ENCODE measurements around the gene PODXL2. TPM values are rescaled to one million over a fixed set of nuclear protein-coding genes. Genes with fewer than 3 reads are reported as not detected.
A peak's percentile ranks its signal among the peaks of the same experiment; 100 is the strongest.

PODXL2 gene
- total RNA-seq, 3 donors from 2014 or later = 5.4 to 18.5 (median 16.2) TPM

GRCh38 chr3:127585813-127586413 lies 43.1 kb upstream of the PODXL2 start:
- ATAC-seq (no peak), DNase-seq (no peak)
- no peaks in the 10 kb centered on the region for H3K36me3 ChIP-seq (ENCODE audit: low read depth)
- intact Hi-C loops (cut with DNase I, micrococcal nuclease) = no loop called here
- no peak overlapping the region for H3K4me3 ChIP-seq
- TF ChIP-seq CTCF (IDR thresholded peaks at IDR 0.05) = no peak
- no peaks in the 10 kb centered on the region for H3K9me3 ChIP-seq
- peaks cover 14% of the 10 kb centered on the region for H3K4me1 ChIP-seq (ENCODE audit: low read depth)

DNA sequence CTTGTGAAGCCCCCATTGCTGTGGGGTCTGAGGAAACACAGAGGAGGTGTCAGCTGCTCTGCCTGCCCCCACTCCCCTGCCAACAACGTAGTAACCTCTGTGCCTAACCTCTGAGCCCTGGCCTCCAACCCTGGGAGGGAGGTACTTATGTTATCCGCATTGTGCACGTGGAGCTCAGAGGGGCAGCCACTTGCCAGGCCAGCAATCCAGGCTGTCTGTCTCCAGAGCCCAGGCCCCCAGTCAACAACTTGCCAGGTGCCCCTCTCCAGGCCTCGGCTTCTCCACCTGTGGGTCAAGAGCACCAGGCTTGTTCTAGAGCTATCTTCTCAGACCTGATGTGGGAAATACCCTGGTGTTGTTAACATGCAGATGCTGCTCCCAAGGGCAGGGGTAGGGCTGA lies 41.1 kb upstream of the PODXL2 start:
- no peaks in the 10 kb centered on the region for H3K9me3 ChIP-seq
- H3K4me3 ChIP-seq = no peak overlapping the region

GRCh38 chr3:127588806-127589577 lies 40.0 kb upstream of the PODXL2 start:
- no peak for TF ChIP-seq CTCF (IDR thresholded peaks at IDR 0.05)
- ATAC-seq (no peak), DNase-seq (no peak)
- Histone ChIP-seq H3K9me3 (no peaks in the 10 kb centered on the region), H3K4me3 (peak overlapping the region; percentile 91), H3K4me1 (ENCODE audit: low read depth) (peaks cover 22% of the 10 kb centered on the region), H3K36me3 (ENCODE audit: low read depth) (no peaks in the 10 kb centered on the region)
- intact Hi-C loops (cut with DNase I, micrococcal nuclease) = no loop called here

More for the DNA sequence above, 41.1 kb upstream of the PODXL2 start:
- DNase-seq (no peak), ATAC-seq (no peak)
- no peaks in the 10 kb centered on the region for H3K36me3 ChIP-seq (ENCODE audit: low read depth)
- peaks cover 22% of the 10 kb centered on the region for H3K4me1 ChIP-seq (ENCODE audit: low read depth)
- intact Hi-C loops (cut with DNase I, micrococcal nuclease) = no loop called here
- no peak for TF ChIP-seq CTCF (IDR thresholded peaks at IDR 0.05)

- H3K4me3 ChIP-seq = peak overlapping the region; percentile 91
- no peak for TF ChIP-seq CTCF (IDR thresholded peaks at IDR 0.05)
- no peaks in the 10 kb centered on the region for H3K9me3 ChIP-seq
- peaks cover 22% of the 10 kb centered on the region for H3K4me1 ChIP-seq (ENCODE audit: low read depth)
- ATAC-seq (peak; percentile 8), DNase-seq (peak in 2 of 3 donors; percentile 30 to 71)
- H3K36me3 ChIP-seq (ENCODE audit: low read depth) = no peaks in the 10 kb centered on the region
- intact Hi-C loops (cut with DNase I, micrococcal nuclease) = no loop called here
Observed at GRCh38 chr3:127589600-127590281, 39.2 kb upstream of the PODXL2 start.

DNA sequence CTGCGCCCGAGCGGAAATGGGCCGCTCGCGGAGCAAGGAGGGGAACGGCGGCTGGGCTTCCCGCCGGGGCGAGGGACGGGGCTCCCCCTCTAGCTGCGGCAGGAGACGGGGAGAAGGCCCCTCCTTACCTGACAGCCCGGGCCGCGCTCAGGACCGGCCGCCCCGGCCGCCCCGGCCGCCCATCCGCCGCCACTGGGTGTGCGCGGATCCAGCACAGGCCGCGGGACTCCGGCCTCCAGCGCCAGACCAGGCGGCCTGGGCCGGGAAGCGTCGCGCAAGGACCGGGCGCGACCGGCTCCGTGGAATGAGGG lies 38.7 kb upstream of the PODXL2 start:
- DNase-seq (peak in 2 of 3 donors; percentile 23 to 71), ATAC-seq (peak; percentile 71)
- no peak for TF ChIP-seq CTCF (IDR thresholded peaks at IDR 0.05)
- intact Hi-C loops (cut with DNase I, micrococcal nuclease) = no loop called here
- Histone ChIP-seq H3K4me3 (peak overlapping the region; percentile 91), H3K36me3 (ENCODE audit: low read depth) (no peaks in the 10 kb centered on the region), H3K9me3 (no peaks in the 10 kb centered on the region), H3K4me1 (ENCODE audit: low read depth) (peaks cover 22% of the 10 kb centered on the region)

Measured in mucosa of descending colon (tissue), 3 donors.